PC-3 (cell line): ENCODE results near the gene FAR2.

Source experiments
- EZH2 ChIP-seq: fragments of 300-600 bp; sonication (generic); IDR thresholded peaks from one replicate; pipeline ENCODE4 v1.6.1; 2017; ENCODE audit warnings: antibody characterized with exemption, mild to moderate bottlenecking, low read length; ENCODE audit not compliant: unreplicated experiment
- EZH2phosphoT487 ChIP-seq: fragments of 300-600 bp; sonication (generic); IDR thresholded peaks from 2 replicates; pipeline ENCODE4 v1.6.1; 2018; ENCODE audit warnings: mild to moderate bottlenecking, antibody characterized with exemption, low read length, borderline replicate concordance
- TF ChIP-seq, protein P1 (sequence below): fragments of 300-600 bp; sonication (generic); conservative IDR thresholded peaks from 2 replicates; pipeline ENCODE4 v1.5.1; 2017; ENCODE audit warnings: antibody characterized with exemption, low read depth, mild to moderate bottlenecking, low read length

- TF ChIP-seq EZH2 (no peak), EZH2phosphoT487 (no peak)
- TF ChIP-seq, protein P1, sequence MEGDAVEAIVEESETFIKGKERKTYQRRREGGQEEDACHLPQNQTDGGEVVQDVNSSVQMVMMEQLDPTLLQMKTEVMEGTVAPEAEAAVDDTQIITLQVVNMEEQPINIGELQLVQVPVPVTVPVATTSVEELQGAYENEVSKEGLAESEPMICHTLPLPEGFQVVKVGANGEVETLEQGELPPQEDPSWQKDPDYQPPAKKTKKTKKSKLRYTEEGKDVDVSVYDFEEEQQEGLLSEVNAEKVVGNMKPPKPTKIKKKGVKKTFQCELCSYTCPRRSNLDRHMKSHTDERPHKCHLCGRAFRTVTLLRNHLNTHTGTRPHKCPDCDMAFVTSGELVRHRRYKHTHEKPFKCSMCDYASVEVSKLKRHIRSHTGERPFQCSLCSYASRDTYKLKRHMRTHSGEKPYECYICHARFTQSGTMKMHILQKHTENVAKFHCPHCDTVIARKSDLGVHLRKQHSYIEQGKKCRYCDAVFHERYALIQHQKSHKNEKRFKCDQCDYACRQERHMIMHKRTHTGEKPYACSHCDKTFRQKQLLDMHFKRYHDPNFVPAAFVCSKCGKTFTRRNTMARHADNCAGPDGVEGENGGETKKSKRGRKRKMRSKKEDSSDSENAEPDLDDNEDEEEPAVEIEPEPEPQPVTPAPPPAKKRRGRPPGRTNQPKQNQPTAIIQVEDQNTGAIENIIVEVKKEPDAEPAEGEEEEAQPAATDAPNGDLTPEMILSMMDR, result no peak
Measured at GRCh38 chr12:29131539-29131938, 17.5 kb upstream of the FAR2 start.
